ENCODE data around the gene ZNF831. TPM values are rescaled to one million over a fixed set of nuclear protein-coding genes. Genes with fewer than 3 reads are reported as not detected.

ZNF831 gene
- total RNA-seq, 3 donors from 2014 or later (not counting 1 experiment from before 2014, with no cell fraction given), result 24.8 to 42.0 (median 40.2) TPM

GRCh38 chr20:59301343-59302007 is 137.9 kb downstream of the ZNF831 start:
- H3K4me3 Mint-ChIP-seq, result no peak overlapping the region
- TF ChIP-seq CTCF (IDR thresholded peaks at IDR 0.05), result no peak
- Histone ChIP-seq H3K27ac (ENCODE audit: low read length) (no peak overlapping the region), H3K27me3 (ENCODE audit: control insufficient read depth, insufficient read depth, low read length) (peaks cover 9% of the 10 kb centered on the region), H3K4me1 (ENCODE audit: control insufficient read depth, insufficient read depth, low read length) (no peaks in the 10 kb centered on the region), H3K9me3 (ENCODE audit: control insufficient read depth, insufficient read depth, low read length) (no peaks in the 10 kb centered on the region), H3K36me3 (ENCODE audit: control insufficient read depth, insufficient read depth, low read length) (no peaks in the 10 kb centered on the region), H3K4me3 (ENCODE audit: low read length) (no peak overlapping the region)
- no peaks in the 10 kb centered on the region for H3K9me3 Mint-ChIP-seq
- no peak for DNase-seq
- H3K27ac Mint-ChIP-seq, result no peak overlapping the region
- peaks cover 30 to 39% of the 10 kb centered on the region in 2 donors for H3K27me3 Mint-ChIP-seq (ENCODE audit: low read depth in 2 of 2)
- whole genome bisulfite sequencing (ENCODE audit: insufficient coverage), result 79% methylated on average over 17 of the region's 17 CpGs
- ATAC-seq, result no peak
- no peaks in the 10 kb centered on the region for H3K4me1 Mint-ChIP-seq
- intact Hi-C loops (cut with micrococcal nuclease), result no loop called here
- no peaks in the 10 kb centered on the region for H3K36me3 Mint-ChIP-seq

- intact Hi-C loops (cut with micrococcal nuclease), result no loop called here
- H3K27ac ChIP-seq (ENCODE audit: low read length), result no peak overlapping the region
- 89% methylated on average over 6 of the region's 7 CpGs for WGBS (ENCODE audit: insufficient coverage)
- H3K4me3 Mint-ChIP-seq, result no peak overlapping the region
- no peaks in the 10 kb centered on the region for H3K36me3 Mint-ChIP-seq
- H3K4me3 ChIP-seq (ENCODE audit: low read length), result no peak overlapping the region
- H3K4me1 ChIP-seq (ENCODE audit: control insufficient read depth, insufficient read depth, low read length), result no peaks in the 10 kb centered on the region
- H3K4me1 Mint-ChIP-seq, result no peaks in the 10 kb centered on the region
- peaks cover 24 to 45% of the 10 kb centered on the region in 2 donors for H3K27me3 Mint-ChIP-seq (ENCODE audit: low read depth in 2 of 2)
- no peaks in the 10 kb centered on the region for H3K9me3 ChIP-seq (ENCODE audit: control insufficient read depth, insufficient read depth, low read length)
- H3K36me3 ChIP-seq (ENCODE audit: control insufficient read depth, insufficient read depth, low read length), result no peaks in the 10 kb centered on the region
- no peak for TF ChIP-seq CTCF (IDR thresholded peaks at IDR 0.05)
- H3K9me3 Mint-ChIP-seq, result no peaks in the 10 kb centered on the region
- no peak overlapping the region for H3K27ac Mint-ChIP-seq
- no peak for DNase-seq
- no peak for ATAC-seq
- peaks cover 6% of the 10 kb centered on the region for H3K27me3 ChIP-seq (ENCODE audit: control insufficient read depth, insufficient read depth, low read length)
These were observed 142.5 kb downstream of the ZNF831 start for GRCh38 chr20:59305908-59306655.

- ATAC-seq (no peak), DNase-seq (no peak)
- no peaks in the 10 kb centered on the region for H3K36me3 Mint-ChIP-seq
- no peaks in the 10 kb centered on the region for H3K27me3 ChIP-seq (ENCODE audit: control insufficient read depth, insufficient read depth, low read length)
- H3K27ac Mint-ChIP-seq, result no peak overlapping the region
- no peaks in the 10 kb centered on the region for H3K9me3 ChIP-seq (ENCODE audit: control insufficient read depth, insufficient read depth, low read length)
- WGBS (ENCODE audit: insufficient coverage), result 76% methylated on average over 3 of the region's 3 CpGs
- intact Hi-C loops (cut with micrococcal nuclease), result no loop called here
- no peak overlapping the region for H3K4me3 Mint-ChIP-seq
- no peaks in the 10 kb centered on the region for H3K9me3 Mint-ChIP-seq
- no peak for TF ChIP-seq CTCF (IDR thresholded peaks at IDR 0.05)
- H3K27ac ChIP-seq (ENCODE audit: low read length), result no peak overlapping the region
- no peaks in the 10 kb centered on the region for H3K4me1 Mint-ChIP-seq
- H3K4me1 ChIP-seq (ENCODE audit: control insufficient read depth, insufficient read depth, low read length), result no peaks in the 10 kb centered on the region
- H3K27me3 Mint-ChIP-seq (ENCODE audit: low read depth in 2 of 2), result peaks cover 24 to 43% of the 10 kb centered on the region in 2 donors
- no peaks in the 10 kb centered on the region for H3K36me3 ChIP-seq (ENCODE audit: control insufficient read depth, insufficient read depth, low read length)
- H3K4me3 ChIP-seq (ENCODE audit: low read length), result no peak overlapping the region
These were observed 143.6 kb downstream of the ZNF831 start for GRCh38 chr20:59307270-59307669.

Other genes with a start within 250 kb of the ZNF831 start
- gene NELFCD, start 182.6 kb upstream of the ZNF831 start, total RNA-seq, result 100 to 1,000 TPM in 1 of 3 donors, 10 to 100 TPM in 2; 75.7 to 105 (median 92.6) TPM
- gene CTSZ, start 156.6 kb upstream of the ZNF831 start, total RNA-seq, result 10 to 100 TPM; 30.5 to 52.5 (median 42.3) TPM
- 10 to 100 TPM in 2 of 3 donors, 1 to 10 TPM in 1; 4.3 to 46.9 (median 18.8) TPM for gene TUBB1, start 144.4 kb upstream of the ZNF831 start, total RNA-seq
- gene ATP5F1E, start 131.5 kb upstream of the ZNF831 start, total RNA-seq, result 10 to 100 TPM; 45.9 to 58.0 (median 50.8) TPM
- 10 to 100 TPM; 49.3 to 51.6 (median 51.4) TPM for gene PRELID3B, start 121.0 kb upstream of the ZNF831 start, total RNA-seq
- gene EDN3, start 136.8 kb downstream of the ZNF831 start, total RNA-seq, result under 1 TPM; 0.24 to 0.53 (median 0.41) TPM

Measured in natural killer cell (primary cell).